ENCODE results near the gene MEIS1.

MEIS1 gene

DNA sequence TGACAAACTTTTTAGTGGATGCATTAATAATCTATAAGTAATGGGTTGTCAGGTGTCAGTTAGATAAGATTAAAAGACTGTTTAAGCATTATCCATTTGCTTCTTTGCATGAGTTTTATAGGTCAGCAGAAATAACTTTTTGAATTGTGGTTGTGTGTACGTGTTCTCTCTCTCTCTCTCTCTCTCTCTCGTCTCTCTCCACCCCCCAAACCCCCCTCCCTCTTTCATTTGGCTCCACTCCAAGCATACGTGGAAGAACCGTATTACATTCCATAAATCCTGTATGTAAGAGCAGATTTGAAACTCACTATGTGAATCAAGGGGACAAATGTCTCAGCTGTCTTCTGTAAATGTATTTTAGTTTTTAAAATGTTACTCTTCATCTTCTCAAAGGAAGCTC lies 120.2 kb downstream of the MEIS1 start:
- Mint-ChIP-seq H3K27ac (peak overlapping the region; percentile 79 to 94 (median 87)), H3K4me1 (peaks cover 53% of the 10 kb centered on the region), H3K4me3 (peak overlapping the region; percentile 53 to 73 (median 58)), H3K9me3 (no peaks in the 10 kb centered on the region), H3K27me3 (ENCODE audit: low read depth) (peaks cover 14% of the 10 kb centered on the region), H3K36me3 (ENCODE audit: low read depth) (peaks cover 58% of the 10 kb centered on the region)
- TF ChIP-seq, protein P1, sequence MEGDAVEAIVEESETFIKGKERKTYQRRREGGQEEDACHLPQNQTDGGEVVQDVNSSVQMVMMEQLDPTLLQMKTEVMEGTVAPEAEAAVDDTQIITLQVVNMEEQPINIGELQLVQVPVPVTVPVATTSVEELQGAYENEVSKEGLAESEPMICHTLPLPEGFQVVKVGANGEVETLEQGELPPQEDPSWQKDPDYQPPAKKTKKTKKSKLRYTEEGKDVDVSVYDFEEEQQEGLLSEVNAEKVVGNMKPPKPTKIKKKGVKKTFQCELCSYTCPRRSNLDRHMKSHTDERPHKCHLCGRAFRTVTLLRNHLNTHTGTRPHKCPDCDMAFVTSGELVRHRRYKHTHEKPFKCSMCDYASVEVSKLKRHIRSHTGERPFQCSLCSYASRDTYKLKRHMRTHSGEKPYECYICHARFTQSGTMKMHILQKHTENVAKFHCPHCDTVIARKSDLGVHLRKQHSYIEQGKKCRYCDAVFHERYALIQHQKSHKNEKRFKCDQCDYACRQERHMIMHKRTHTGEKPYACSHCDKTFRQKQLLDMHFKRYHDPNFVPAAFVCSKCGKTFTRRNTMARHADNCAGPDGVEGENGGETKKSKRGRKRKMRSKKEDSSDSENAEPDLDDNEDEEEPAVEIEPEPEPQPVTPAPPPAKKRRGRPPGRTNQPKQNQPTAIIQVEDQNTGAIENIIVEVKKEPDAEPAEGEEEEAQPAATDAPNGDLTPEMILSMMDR (IDR thresholded peaks at IDR 0.05; ENCODE audit: unreplicated experiment in 3 of 3): no peak

GRCh38 chr2:66555501-66556324 lies 120.8 kb downstream of the MEIS1 start:
- H3K36me3 Mint-ChIP-seq (ENCODE audit: low read depth): peaks cover 59% of the 10 kb centered on the region
- no peaks in the 10 kb centered on the region for H3K9me3 Mint-ChIP-seq
- H3K4me3 Mint-ChIP-seq: peak overlapping the region; percentile 53 to 73 (median 58)
- H3K4me1 Mint-ChIP-seq: peaks cover 57% of the 10 kb centered on the region
- H3K27me3 Mint-ChIP-seq (ENCODE audit: low read depth): peaks cover 14% of the 10 kb centered on the region
- H3K27ac Mint-ChIP-seq: peak overlapping the region; percentile 79 to 94 (median 87)
- TF ChIP-seq, protein P1 (IDR thresholded peaks at IDR 0.05; ENCODE audit: unreplicated experiment in 3 of 3): no peak

GRCh38 chr2:66559672-66560071 lies 124.7 kb downstream of the MEIS1 start:
- no peak overlapping the region for H3K4me3 Mint-ChIP-seq
- H3K4me1 Mint-ChIP-seq: peaks cover 61% of the 10 kb centered on the region
- H3K9me3 Mint-ChIP-seq: no peaks in the 10 kb centered on the region
- TF ChIP-seq, protein P1 (IDR thresholded peaks at IDR 0.05; ENCODE audit: unreplicated experiment in 3 of 3): no peak
- H3K36me3 Mint-ChIP-seq (ENCODE audit: low read depth): peaks cover 68% of the 10 kb centered on the region
- H3K27ac Mint-ChIP-seq: peak overlapping the region in 1 of 3 experiments; percentile 5
- H3K27me3 Mint-ChIP-seq (ENCODE audit: low read depth): peaks cover 5% of the 10 kb centered on the region

DNA sequence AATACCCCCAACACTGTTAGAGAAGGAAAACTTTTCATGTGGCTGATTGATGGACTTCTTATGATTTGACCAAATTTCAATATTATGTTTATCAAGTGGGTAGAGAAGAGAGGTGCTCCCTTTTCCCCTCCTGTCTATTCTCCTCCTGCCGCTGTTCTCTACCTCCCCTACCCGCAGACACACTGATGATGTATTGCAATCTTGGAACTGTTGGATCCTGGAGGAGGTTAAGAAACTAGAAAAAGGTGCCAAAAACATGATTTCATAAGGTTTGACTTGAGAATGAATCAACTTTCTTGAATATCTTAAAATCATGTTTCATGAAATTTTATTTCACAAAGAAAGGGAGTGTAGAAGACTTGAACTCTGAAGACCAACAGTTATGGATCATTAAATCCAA lies 125.8 kb downstream of the MEIS1 start:
- peaks cover 58% of the 10 kb centered on the region for H3K4me1 Mint-ChIP-seq
- no peaks in the 10 kb centered on the region for H3K9me3 Mint-ChIP-seq
- H3K27ac Mint-ChIP-seq: peak overlapping the region; percentile 5 to 61 (median 35)
- peaks cover 2% of the 10 kb centered on the region for H3K27me3 Mint-ChIP-seq (ENCODE audit: low read depth)
- H3K36me3 Mint-ChIP-seq (ENCODE audit: low read depth): peaks cover 62% of the 10 kb centered on the region
- TF ChIP-seq, protein P1 (IDR thresholded peaks at IDR 0.05; ENCODE audit: unreplicated experiment in 3 of 3): no peak
- H3K4me3 Mint-ChIP-seq: no peak overlapping the region

DNA sequence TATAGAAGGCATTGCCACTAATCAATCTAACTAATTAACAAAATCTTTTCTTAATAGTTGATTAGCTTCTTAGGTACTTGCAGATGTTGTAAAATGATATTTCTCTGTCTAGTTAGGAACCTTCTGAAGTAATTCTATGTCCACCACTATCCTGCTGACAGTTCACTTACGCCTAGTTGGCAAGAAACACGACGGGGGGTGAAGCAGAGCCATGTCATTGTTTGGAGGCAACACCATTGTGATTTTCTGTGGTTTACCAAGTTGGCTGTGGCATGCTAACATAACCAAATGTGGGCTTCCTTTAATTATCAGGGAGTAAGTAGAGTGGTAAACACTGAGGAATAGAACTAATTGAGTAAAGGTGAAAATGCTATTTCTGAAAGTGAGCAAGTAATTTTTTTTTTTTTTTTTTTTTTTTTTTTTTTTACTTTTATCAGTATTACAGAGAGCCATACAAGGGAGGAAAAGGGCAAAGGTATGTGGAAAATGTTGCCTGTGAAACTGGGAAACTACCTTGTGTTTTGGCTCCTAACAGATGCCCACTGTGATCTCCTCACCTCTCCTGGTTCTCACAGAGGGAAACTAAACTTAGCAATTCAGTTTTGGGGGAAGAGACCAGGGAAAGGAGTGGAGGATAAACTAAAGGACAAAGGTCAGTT lies 126.8 kb downstream of the MEIS1 start:
- TF ChIP-seq, protein P1 (IDR thresholded peaks at IDR 0.05; ENCODE audit: unreplicated experiment in 3 of 3): no peak
- H3K9me3 Mint-ChIP-seq: no peaks in the 10 kb centered on the region
- H3K27me3 Mint-ChIP-seq (ENCODE audit: low read depth): no peaks in the 10 kb centered on the region
- H3K4me3 Mint-ChIP-seq: peak overlapping the region in 2 of 3 experiments; percentile 47 to 50
- H3K4me1 Mint-ChIP-seq: peaks cover 58% of the 10 kb centered on the region
- peak overlapping the region; percentile 62 to 93 (median 75) for H3K27ac Mint-ChIP-seq
- H3K36me3 Mint-ChIP-seq (ENCODE audit: low read depth): peaks cover 53% of the 10 kb centered on the region
